ENCODE results near the gene FBN2.

- TF ChIP-seq CTCF (IDR thresholded peaks at IDR 0.05) (no peak), POLR2A (IDR thresholded peaks at IDR 0.05) (no peak)
Observed at GRCh38 chr5:128287740-128288139, 250.3 kb downstream of the FBN2 start.
